ENCODE results near the gene LMTK3. TPM values are rescaled to one million over a fixed set of nuclear protein-coding genes. Genes with fewer than 3 reads are reported as not detected.
A peak's percentile ranks its signal among the peaks of the same experiment; 100 is the strongest.

LMTK3 gene
- total RNA-seq, 2 donors from 2014 or later = 0.40 to 1.3 TPM

- H3K27ac Mint-ChIP-seq = no peak overlapping the region
- DNase-seq (ENCODE audit: low spot score) (peak; percentile 60), ATAC-seq (no peak)
- no peaks in the 10 kb centered on the region for H3K36me3 Mint-ChIP-seq
- no peak overlapping the region for H3K4me3 Mint-ChIP-seq
- H3K27me3 Mint-ChIP-seq = peaks cover 0 to 2% of the 10 kb centered on the region in 2 donors
- H3K9me3 Mint-ChIP-seq = no peaks in the 10 kb centered on the region
- peaks cover 0 to 11% of the 10 kb centered on the region in 2 donors for H3K4me1 Mint-ChIP-seq (ENCODE audit: low read depth in 2 of 2)
Measured at GRCh38 chr19:48508729-48509411, 2.8 kb downstream of the LMTK3 start.

- H3K27me3 Mint-ChIP-seq = peaks cover 0 to 2% of the 10 kb centered on the region in 2 donors
- ATAC-seq = no peak
- no peaks in the 10 kb centered on the region for H3K9me3 Mint-ChIP-seq
- H3K4me3 Mint-ChIP-seq = no peak overlapping the region
- H3K4me1 Mint-ChIP-seq (ENCODE audit: low read depth in 2 of 2) = peaks cover 0 to 9% of the 10 kb centered on the region in 2 donors
- DNase-seq (ENCODE audit: low spot score) = peak; percentile 57
- H3K27ac Mint-ChIP-seq = no peak overlapping the region
- H3K36me3 Mint-ChIP-seq = no peaks in the 10 kb centered on the region
Measured at GRCh38 chr19:48507911-48508439, 3.7 kb downstream of the LMTK3 start.

GRCh38 chr19:48506138-48506733 is 5.4 kb downstream of the LMTK3 start:
- peaks cover 6 to 15% of the 10 kb centered on the region in 2 donors for H3K4me1 Mint-ChIP-seq (ENCODE audit: low read depth in 2 of 2)
- H3K9me3 Mint-ChIP-seq = no peaks in the 10 kb centered on the region
- no peak overlapping the region for H3K4me3 Mint-ChIP-seq
- no peaks in the 10 kb centered on the region for H3K36me3 Mint-ChIP-seq
- ATAC-seq (no peak), DNase-seq (ENCODE audit: low spot score) (peak; percentile 47)
- H3K27me3 Mint-ChIP-seq = peaks cover 0 to 2% of the 10 kb centered on the region in 2 donors
- no peak overlapping the region for H3K27ac Mint-ChIP-seq

- H3K4me1 Mint-ChIP-seq (ENCODE audit: low read depth in 2 of 2) = peaks cover 6 to 13% of the 10 kb centered on the region in 2 donors
- H3K9me3 Mint-ChIP-seq = no peaks in the 10 kb centered on the region
- DNase-seq (ENCODE audit: low spot score) = peak; percentile 60
- no peak for ATAC-seq
- H3K27ac Mint-ChIP-seq = no peak overlapping the region
- no peak overlapping the region for H3K4me3 Mint-ChIP-seq
- H3K27me3 Mint-ChIP-seq = peaks cover 7 to 8% of the 10 kb centered on the region in 2 donors
- no peaks in the 10 kb centered on the region for H3K36me3 Mint-ChIP-seq
Measured at GRCh38 chr19:48502350-48503018, 9.2 kb downstream of the LMTK3 start.

GRCh38 chr19:48501494-48502349 is 9.9 kb downstream of the LMTK3 start:
- peaks cover 6 to 17% of the 10 kb centered on the region in 2 donors for H3K4me1 Mint-ChIP-seq (ENCODE audit: low read depth in 2 of 2)

GRCh38 chr19:48500830-48501493 is 10.7 kb downstream of the LMTK3 start:
- H3K27me3 Mint-ChIP-seq = peaks cover 7 to 8% of the 10 kb centered on the region in 2 donors
- DNase-seq (ENCODE audit: low spot score) = no peak
- H3K27ac Mint-ChIP-seq = peak overlapping the region in 1 of 2 donors; percentile 49
- H3K36me3 Mint-ChIP-seq = no peaks in the 10 kb centered on the region
- peaks cover 6 to 17% of the 10 kb centered on the region in 2 donors for H3K4me1 Mint-ChIP-seq (ENCODE audit: low read depth in 2 of 2)
- peak overlapping the region; percentile 54 for H3K4me3 Mint-ChIP-seq
- H3K9me3 Mint-ChIP-seq = no peaks in the 10 kb centered on the region
- peak in 1 of 2 donors; percentile 1 for ATAC-seq

More at GRCh38 chr19:48501494-48502349, 9.9 kb downstream of the LMTK3 start:
- DNase-seq (ENCODE audit: low spot score) (no peak), ATAC-seq (peak; percentile 70 to 72)
- Mint-ChIP-seq H3K36me3 (no peaks in the 10 kb centered on the region), H3K4me3 (peak overlapping the region; percentile 54), H3K27ac (peak overlapping the region in 1 of 2 donors; percentile 49), H3K27me3 (peaks cover 7 to 8% of the 10 kb centered on the region in 2 donors), H3K9me3 (no peaks in the 10 kb centered on the region)

- DNase-seq (ENCODE audit: low spot score) (no peak), ATAC-seq (no peak)
- Mint-ChIP-seq H3K4me3 (no peak overlapping the region), H3K27ac (no peak overlapping the region), H3K9me3 (no peaks in the 10 kb centered on the region), H3K27me3 (peaks cover 7 to 17% of the 10 kb centered on the region in 2 donors), H3K36me3 (no peaks in the 10 kb centered on the region), H3K4me1 (ENCODE audit: low read depth in 2 of 2) (peaks cover 11 to 23% of the 10 kb centered on the region in 2 donors)
Measured at GRCh38 chr19:48499316-48500090, 12.1 kb downstream of the LMTK3 start.

GRCh38 chr19:48498595-48499311 is 12.9 kb downstream of the LMTK3 start:
- no peak for DNase-seq (ENCODE audit: low spot score)
- Mint-ChIP-seq H3K27ac (no peak overlapping the region), H3K36me3 (no peaks in the 10 kb centered on the region)

GRCh38 chr19:48497728-48498594 is 13.7 kb downstream of the LMTK3 start:
- peaks cover 12 to 28% of the 10 kb centered on the region in 2 donors for H3K4me1 Mint-ChIP-seq (ENCODE audit: low read depth in 2 of 2)
- ATAC-seq (no peak), DNase-seq (ENCODE audit: low spot score) (no peak)
- peaks cover 7 to 16% of the 10 kb centered on the region in 2 donors for H3K27me3 Mint-ChIP-seq
- H3K9me3 Mint-ChIP-seq = no peaks in the 10 kb centered on the region
- no peak overlapping the region for H3K27ac Mint-ChIP-seq
- peak overlapping the region; percentile 42 for H3K4me3 Mint-ChIP-seq
- H3K36me3 Mint-ChIP-seq = no peaks in the 10 kb centered on the region

More at GRCh38 chr19:48498595-48499311, 12.9 kb downstream of the LMTK3 start:
- Mint-ChIP-seq H3K4me1 (ENCODE audit: low read depth in 2 of 2) (peaks cover 11 to 27% of the 10 kb centered on the region in 2 donors), H3K9me3 (no peaks in the 10 kb centered on the region), H3K27me3 (peaks cover 7 to 16% of the 10 kb centered on the region in 2 donors), H3K4me3 (no peak overlapping the region)
- no peak for ATAC-seq

- Mint-ChIP-seq H3K36me3 (no peaks in the 10 kb centered on the region), H3K4me3 (no peak overlapping the region), H3K9me3 (no peaks in the 10 kb centered on the region), H3K27ac (no peak overlapping the region), H3K27me3 (peaks cover 10 to 16% of the 10 kb centered on the region in 2 donors), H3K4me1 (ENCODE audit: low read depth in 2 of 2) (peaks cover 20 to 35% of the 10 kb centered on the region in 2 donors)
- DNase-seq (ENCODE audit: low spot score) = no peak
- ATAC-seq = no peak
Measured at GRCh38 chr19:48496959-48497727, 14.5 kb downstream of the LMTK3 start.

Measured in natural killer cell treated with Interleukin-12 subunit alpha and Interleukin-12 subunit beta and Interleukin-15 and Interleukin-18, amount 100 ng/mL, for 72 hours (primary cell).